Hippocampal formation (tissue), 2 donors: ENCODE results near the gene MOAP1.
A peak's percentile ranks its signal among the peaks of the same experiment; 100 is the strongest.
"Not testable (repeated sequence)": the region's sequence is repeated elsewhere in the genome, so short reads cannot be mapped to it uniquely, and the experiment has no call there.

ENCODE experiments used
- DNase-seq, 2 donors: peaks; one replicate each; lab custom pipeline; 2025; lab: John Stamatoyannopoulos, UW

The MOAP1 gene

DNA sequence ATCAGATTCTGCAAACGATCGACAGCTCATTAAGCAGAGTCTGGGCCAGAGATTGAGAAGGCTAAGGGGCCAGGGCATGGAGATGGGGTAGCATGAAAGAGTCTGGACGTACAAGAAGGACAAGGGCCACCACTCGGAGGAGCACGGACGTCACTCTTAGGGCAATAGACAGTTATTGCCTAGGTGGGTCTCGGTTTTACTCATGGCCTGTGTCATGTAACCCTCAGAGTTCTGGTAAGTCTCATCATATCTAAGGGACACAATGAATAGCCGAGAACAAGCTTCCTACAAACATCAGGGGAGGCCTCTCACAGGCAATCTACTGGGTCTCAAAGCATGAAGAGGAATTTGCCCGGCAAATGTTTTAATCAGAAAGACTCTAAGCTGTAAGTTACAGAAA, 38.6 kb downstream of the MOAP1 start:
- DNase-seq: no peak

DNA sequence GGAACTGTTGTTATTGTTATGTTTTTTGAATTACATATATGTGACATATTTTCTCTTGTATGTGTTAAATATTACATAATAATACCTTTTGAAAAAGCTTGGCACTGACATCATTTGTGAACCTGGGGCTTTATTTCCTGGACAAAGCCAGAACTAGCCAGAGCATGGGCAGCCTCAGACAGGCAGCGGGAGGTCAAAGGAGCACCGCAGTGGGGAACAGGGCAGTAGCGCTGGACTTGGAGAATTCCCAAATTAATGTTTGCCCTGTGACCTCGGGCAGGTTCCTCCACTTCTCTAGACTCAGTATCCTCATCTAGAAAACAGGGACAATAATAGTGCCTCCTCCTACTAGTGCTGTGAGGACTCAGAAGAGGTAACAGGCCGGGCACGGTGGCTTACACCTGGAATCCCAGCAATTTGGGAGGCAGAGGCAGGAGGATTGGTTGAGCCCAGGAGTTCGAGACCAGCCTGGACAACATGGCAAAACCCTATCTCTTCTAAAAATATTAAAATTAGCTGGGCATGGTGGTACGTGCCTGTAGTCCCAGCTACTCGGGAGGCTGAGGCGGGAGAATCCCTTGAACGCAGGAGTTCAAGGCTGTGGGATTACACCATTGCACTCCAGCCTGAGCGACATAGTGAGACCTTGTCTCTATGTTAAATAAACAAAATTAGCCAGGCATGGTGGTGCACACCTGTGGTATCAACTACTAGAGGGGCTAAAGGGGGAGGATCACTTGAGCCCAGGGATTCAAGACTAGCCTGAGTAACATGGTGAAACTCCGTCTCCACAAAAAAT, 41.6 kb downstream of the MOAP1 start:
- DNase-seq: no peak

DNA sequence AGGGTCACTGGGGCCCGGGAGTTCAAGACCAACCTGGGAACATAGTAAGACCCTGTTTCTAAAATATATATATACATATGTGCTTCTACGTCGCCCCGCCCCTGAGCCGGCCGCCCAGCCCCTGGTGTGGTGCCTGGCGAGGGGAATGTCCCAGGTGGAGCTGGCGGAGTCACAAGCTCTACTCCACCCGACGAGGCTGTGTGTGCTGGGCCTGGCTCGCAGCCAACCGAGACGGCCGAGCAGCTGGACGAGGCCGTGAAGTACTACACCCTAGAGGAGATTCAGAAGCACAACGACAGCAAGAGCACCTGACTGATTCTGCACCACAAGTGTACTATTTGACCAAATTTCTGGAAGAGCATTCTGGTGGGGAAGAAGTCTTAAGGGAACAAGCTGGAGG, 46.8 kb downstream of the MOAP1 start:
- no peak for DNase-seq

DNA sequence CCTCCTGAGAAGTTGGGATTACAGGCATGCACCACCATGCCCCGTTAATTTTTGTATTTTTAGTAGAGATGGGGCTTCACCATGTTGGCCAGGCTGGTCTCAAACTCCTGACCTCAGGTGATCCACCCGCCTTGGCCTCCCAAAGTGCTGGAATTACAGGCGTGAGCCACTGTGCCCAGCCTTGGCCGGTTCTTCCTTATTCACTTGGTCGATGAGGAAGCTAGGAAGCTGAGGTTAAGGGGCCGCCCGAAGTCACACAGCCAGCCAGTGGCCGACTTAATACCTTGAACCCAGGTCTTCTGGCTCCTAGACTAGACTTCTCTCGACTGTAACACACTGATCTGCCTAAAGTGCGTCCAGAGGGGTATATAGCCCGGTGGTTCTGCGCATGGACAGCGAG, 48.2 kb downstream of the MOAP1 start:
- not testable (repeated sequence) for DNase-seq

DNA sequence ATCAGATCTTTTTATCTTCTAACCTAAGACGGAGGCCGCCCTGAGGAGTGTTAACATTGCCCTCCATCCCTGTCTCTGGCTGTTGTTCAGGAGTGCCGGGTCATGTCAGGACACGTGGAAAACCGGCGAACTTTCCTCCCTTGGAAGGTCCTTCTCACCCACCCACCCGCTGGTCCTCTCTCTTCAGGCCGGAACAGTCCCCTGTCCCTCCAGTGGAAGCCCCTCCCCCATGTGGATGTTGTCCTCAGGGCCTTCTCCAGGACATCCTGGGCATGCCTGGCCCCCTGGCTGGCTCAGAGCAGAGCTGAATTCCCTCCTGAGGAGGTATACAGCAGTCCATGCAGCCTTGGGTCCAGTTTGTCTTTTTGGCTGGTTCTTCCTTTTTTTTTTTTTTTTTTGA, 48.7 kb downstream of the MOAP1 start:
- DNase-seq: no peak

DNA sequence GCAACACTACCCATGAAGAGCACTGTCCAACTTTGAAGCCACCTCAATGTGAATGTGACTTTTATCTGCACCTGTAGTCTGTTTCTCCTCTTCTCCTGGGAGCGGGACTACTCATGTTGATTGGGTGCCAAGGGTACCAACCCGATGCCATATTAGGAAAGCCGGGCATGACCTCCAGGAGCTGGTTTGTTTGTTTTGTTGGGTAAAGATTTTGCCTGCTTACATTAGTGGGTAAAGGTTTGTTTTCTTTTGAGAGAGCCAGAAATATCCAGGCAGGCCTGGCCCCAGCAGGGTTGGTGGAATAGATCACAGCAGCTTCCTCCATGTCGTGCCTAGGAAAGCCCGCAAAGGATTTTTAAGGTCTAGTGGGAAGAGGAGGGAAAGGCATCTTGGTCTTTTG, 49.3 kb downstream of the MOAP1 start:
- no peak for DNase-seq

DNA sequence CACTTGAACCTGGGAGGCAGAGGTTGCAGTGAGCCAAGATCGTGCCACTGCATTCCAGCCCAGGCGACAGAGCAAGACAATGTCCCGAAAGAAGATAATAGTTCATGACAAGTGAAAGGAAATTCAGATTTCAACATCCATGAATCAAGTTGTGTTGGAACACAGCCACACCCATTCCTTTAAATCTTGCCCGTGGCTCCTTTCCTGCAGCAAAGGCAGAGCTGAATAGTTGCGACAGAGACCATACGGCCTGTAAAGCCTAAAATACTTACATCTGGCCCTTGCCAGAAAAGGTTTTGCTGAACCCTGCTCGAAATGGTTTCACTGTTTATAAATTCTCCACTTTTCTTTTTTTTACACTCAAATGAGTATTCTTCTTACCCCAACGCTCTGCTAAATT, 51.2 kb downstream of the MOAP1 start:
- no peak for DNase-seq

DNA sequence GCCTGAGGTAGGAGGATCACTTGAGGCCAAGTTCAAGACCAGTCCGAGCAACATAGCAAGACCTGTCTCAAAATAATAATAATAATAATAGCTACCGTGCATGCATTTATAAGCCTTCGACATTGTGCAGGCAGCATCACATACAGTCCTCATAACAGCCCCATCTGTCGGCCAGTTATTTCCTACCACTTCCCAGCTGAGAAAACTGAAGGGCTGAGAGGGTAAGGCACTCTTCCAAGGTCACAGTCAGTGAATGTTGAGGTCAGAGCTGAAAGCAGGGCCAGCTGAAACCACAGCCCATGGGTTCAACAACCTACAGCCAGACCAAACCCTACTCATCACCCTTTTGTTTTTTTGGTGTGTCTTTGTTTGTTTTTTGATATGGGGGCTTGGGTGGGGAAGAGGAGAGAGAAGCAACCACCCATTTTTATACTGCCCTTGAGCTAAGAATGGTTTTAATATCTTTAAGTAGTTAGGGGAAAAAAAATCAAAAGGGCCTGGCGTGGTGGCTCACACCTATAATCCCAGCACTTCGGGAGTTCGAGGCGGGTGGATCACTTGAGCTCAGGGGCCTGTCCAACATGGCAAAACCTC, 52.1 kb downstream of the MOAP1 start:
- peak; percentile 9 to 14 for DNase-seq
